Activated T-cell treated with anti-CD3 and anti-CD28 coated beads, Interleukin-2, amount 50 U/mL, for 72 hours (primary cell): ENCODE results near the gene MYO1E. TPM values are rescaled to one million over a fixed set of nuclear protein-coding genes. Genes with fewer than 3 reads are reported as not detected.

Experiments used
- ATAC-seq, 2 donors: fragments of 150-1000 bp; cut with Tn5 transposase; replicated peaks in 1 of 2; 2 replicates each; pipeline ENCODE4 v1.10.0; 2021; ENCODE audit warnings: moderate library complexity in 2 of 2, mild to moderate bottlenecking in 1 of 2
- DNase-seq, 2 donors: peaks; one replicate each; pipeline ENCODE4 v3.0.0; 2021 to 2022; ENCODE audit warnings: mixed read lengths in 1 of 2
- H3K27ac Mint-ChIP-seq: one replicate; pipeline ENCODE4 v1.8.0; 2022; ENCODE audit warnings: mild to moderate bottlenecking, moderate library complexity, mixed read lengths
- H3K27me3 Mint-ChIP-seq: one replicate; pipeline ENCODE4 v1.8.0; 2022; ENCODE audit warnings: low read depth, mixed read lengths
- H3K36me3 Mint-ChIP-seq, 2 donors: one replicate each; pipeline ENCODE4 v1.8.0; 2022; ENCODE audit warnings: mixed read lengths in 2 of 2, mild to moderate bottlenecking in 1 of 2; ENCODE audit not compliant: insufficient read depth in 2 of 2
- H3K4me1 Mint-ChIP-seq: one replicate; pipeline ENCODE4 v1.8.0; 2022; ENCODE audit warnings: low read depth, mixed read lengths
- H3K4me3 Mint-ChIP-seq, 2 donors: one replicate each; pipeline ENCODE4 v1.8.0; 2022; ENCODE audit warnings: mild to moderate bottlenecking in 2 of 2, mixed read lengths in 2 of 2, moderate library complexity in 2 of 2
- H3K9me3 Mint-ChIP-seq, 2 donors: one replicate each; pipeline ENCODE4 v1.8.0; 2022; ENCODE audit warnings: mixed read lengths in 2 of 2
- total RNA-seq, 2 donors: library from RNA; stranded (reverse); gene quantifications; one replicate each; pipeline ENCODE4 v1.2.3, GENCODE V29; 2022

MYO1E gene
- total RNA-seq, 2 donors from 2014 or later, result 1.9 to 4.6 TPM

DNA sequence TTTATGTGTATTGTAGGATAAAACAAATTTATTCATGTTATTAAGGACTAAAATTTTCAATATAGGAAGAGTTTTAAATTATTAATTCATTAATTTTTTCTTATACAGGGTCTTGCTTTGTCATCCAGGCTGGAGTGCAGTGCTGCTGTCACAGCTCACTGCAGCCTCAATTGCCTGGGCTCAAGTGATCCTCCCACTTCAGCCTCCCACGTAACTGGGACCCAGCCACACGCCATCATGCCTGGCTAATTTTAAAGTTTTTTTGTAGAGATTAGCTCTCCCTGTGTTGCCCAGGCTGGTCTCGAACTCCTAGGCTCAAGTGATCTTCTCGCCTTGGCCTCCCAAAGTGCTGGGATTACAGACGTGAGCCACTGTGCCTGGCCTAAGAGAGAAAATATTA lies 253.0 kb downstream of the MYO1E start:
- Mint-ChIP-seq H3K4me3 (no peak overlapping the region), H3K27me3 (no peaks in the 10 kb centered on the region), H3K9me3 (no peaks in the 10 kb centered on the region), H3K27ac (no peak overlapping the region), H3K4me1 (no peaks in the 10 kb centered on the region), H3K36me3 (peaks cover 9 to 36% of the 10 kb centered on the region in 2 donors)
- ATAC-seq (no peak), DNase-seq (no peak)

GRCh38 chr15:59116771-59117170 lies 255.9 kb downstream of the MYO1E start:
- no peak for ATAC-seq
- no peak overlapping the region for H3K4me3 Mint-ChIP-seq
- H3K27me3 Mint-ChIP-seq, result no peaks in the 10 kb centered on the region

DNA sequence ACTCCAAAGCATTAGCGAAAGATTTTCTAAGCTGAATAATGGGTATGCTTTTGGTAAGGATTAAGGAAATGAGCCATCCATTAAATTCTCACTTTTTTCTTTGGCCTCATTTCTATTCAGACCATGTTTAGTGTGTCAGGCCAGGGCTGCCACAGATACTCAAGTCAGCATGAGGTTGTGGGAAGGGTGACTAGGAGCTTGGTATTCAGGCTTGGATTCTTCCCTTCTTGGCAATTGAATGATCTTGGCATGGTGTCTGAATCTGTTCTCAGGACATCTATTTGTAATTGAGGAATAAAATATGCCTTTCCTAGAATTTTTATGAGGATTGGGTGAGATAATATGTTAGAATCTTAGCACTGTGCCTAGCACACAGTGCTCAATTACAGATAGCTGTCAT lies 256.5 kb downstream of the MYO1E start:
- no peaks in the 10 kb centered on the region for H3K9me3 Mint-ChIP-seq
- peaks cover 12 to 47% of the 10 kb centered on the region in 2 donors for H3K36me3 Mint-ChIP-seq
- ATAC-seq (no peak), DNase-seq (no peak)
- no peak overlapping the region for H3K4me3 Mint-ChIP-seq
- H3K27ac Mint-ChIP-seq, result no peak overlapping the region
- H3K27me3 Mint-ChIP-seq, result no peaks in the 10 kb centered on the region
- H3K4me1 Mint-ChIP-seq, result no peaks in the 10 kb centered on the region

More at GRCh38 chr15:59116771-59117170, 255.9 kb downstream of the MYO1E start:
- peaks cover 12 to 47% of the 10 kb centered on the region in 2 donors for H3K36me3 Mint-ChIP-seq
- no peak overlapping the region for H3K27ac Mint-ChIP-seq
- no peaks in the 10 kb centered on the region for H3K4me1 Mint-ChIP-seq
- no peak for DNase-seq
- H3K9me3 Mint-ChIP-seq, result no peaks in the 10 kb centered on the region

GRCh38 chr15:59115047-59115446 lies 257.6 kb downstream of the MYO1E start:
- DNase-seq (no peak), ATAC-seq (no peak)
- Mint-ChIP-seq H3K27ac (no peak overlapping the region), H3K4me3 (no peak overlapping the region), H3K4me1 (no peaks in the 10 kb centered on the region), H3K27me3 (no peaks in the 10 kb centered on the region), H3K9me3 (no peaks in the 10 kb centered on the region), H3K36me3 (peaks cover 12 to 45% of the 10 kb centered on the region in 2 donors)

- no peaks in the 10 kb centered on the region for H3K9me3 Mint-ChIP-seq
- no peaks in the 10 kb centered on the region for H3K27me3 Mint-ChIP-seq
- no peaks in the 10 kb centered on the region for H3K4me1 Mint-ChIP-seq
- no peak for DNase-seq
- no peak overlapping the region for H3K27ac Mint-ChIP-seq
- H3K36me3 Mint-ChIP-seq, result peaks cover 18 to 44% of the 10 kb centered on the region in 2 donors
- no peak for ATAC-seq
- H3K4me3 Mint-ChIP-seq, result no peak overlapping the region
Measured at GRCh38 chr15:59111251-59111650, 261.4 kb downstream of the MYO1E start.

- Mint-ChIP-seq H3K4me1 (peaks cover 15% of the 10 kb centered on the region), H3K36me3 (peaks cover 12 to 23% of the 10 kb centered on the region in 2 donors), H3K27me3 (no peaks in the 10 kb centered on the region), H3K9me3 (no peaks in the 10 kb centered on the region), H3K27ac (peak overlapping the region; percentile 89), H3K4me3 (peak overlapping the region; percentile 85 to 92)
- ATAC-seq (no peak), DNase-seq (no peak)
Measured at GRCh38 chr15:59105854-59106253, 266.8 kb downstream of the MYO1E start.

- H3K27me3 Mint-ChIP-seq, result no peaks in the 10 kb centered on the region
- peak within 1 kb of the TSS; percentile 94 for H3K27ac Mint-ChIP-seq
- H3K4me1 Mint-ChIP-seq, result peaks cover 15% of the 10 kb centered on the region
- DNase-seq, result peak; percentile 85 to 87
- peak within 1 kb of the TSS; percentile 85 to 92 for H3K4me3 Mint-ChIP-seq
- ATAC-seq, result peak; percentile 99
- H3K36me3 Mint-ChIP-seq, result peaks cover 12 to 23% of the 10 kb centered on the region in 2 donors
- no peaks in the 10 kb centered on the region for H3K9me3 Mint-ChIP-seq
Measured at GRCh38 chr15:59104912-59105732, 267.5 kb downstream of the MYO1E start, which contains the start of gene CCNB2. CCNB2 (plus strand) TSS chr15:59105146; CDS start chr15:59105269, 123 bp downstream.

GRCh38 chr15:59104602-59104911 lies 268.1 kb downstream of the MYO1E start:
- Mint-ChIP-seq H3K4me3 (peak overlapping the region; percentile 85 to 92), H3K4me1 (peaks cover 15% of the 10 kb centered on the region), H3K27ac (peak overlapping the region; percentile 94), H3K36me3 (peaks cover 12 to 22% of the 10 kb centered on the region in 2 donors), H3K27me3 (no peaks in the 10 kb centered on the region), H3K9me3 (no peaks in the 10 kb centered on the region)
- ATAC-seq (no peak), DNase-seq (no peak)

GRCh38 chr15:59099162-59099685 lies 273.4 kb downstream of the MYO1E start:
- DNase-seq (no peak), ATAC-seq (peak in 1 of 2 donors; percentile 22)
- H3K27ac Mint-ChIP-seq, result no peak overlapping the region
- no peaks in the 10 kb centered on the region for H3K9me3 Mint-ChIP-seq
- peaks cover 19% of the 10 kb centered on the region for H3K4me1 Mint-ChIP-seq
- H3K36me3 Mint-ChIP-seq, result peaks cover 2 to 8% of the 10 kb centered on the region in 2 donors
- H3K27me3 Mint-ChIP-seq, result no peaks in the 10 kb centered on the region
- no peak overlapping the region for H3K4me3 Mint-ChIP-seq

DNA sequence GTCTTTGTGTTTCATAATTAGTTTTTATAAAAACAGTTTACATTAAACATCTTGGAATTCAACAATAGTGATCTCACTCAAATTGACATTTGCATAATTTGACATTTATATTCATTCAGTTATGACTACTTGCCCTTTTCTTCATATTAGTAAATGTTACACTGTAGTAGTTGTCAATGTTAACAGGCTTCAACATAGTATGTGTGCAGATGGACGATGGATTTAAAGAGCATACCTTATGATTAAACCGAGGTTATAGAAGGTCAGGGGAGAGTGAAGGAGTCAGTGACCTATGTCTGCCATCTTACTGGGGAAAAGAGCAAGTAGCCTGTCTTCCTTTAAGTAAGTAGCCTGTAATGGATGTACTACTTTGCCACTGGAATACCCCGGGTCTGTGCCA lies 276.2 kb downstream of the MYO1E start:
- peaks cover 16% of the 10 kb centered on the region for H3K4me1 Mint-ChIP-seq
- DNase-seq, result no peak
- no peak overlapping the region for H3K4me3 Mint-ChIP-seq
- H3K27ac Mint-ChIP-seq, result no peak overlapping the region
- ATAC-seq, result no peak
- H3K27me3 Mint-ChIP-seq, result no peaks in the 10 kb centered on the region
- peaks cover 4 to 22% of the 10 kb centered on the region in 2 donors for H3K36me3 Mint-ChIP-seq
- H3K9me3 Mint-ChIP-seq, result no peaks in the 10 kb centered on the region

- no peak overlapping the region for H3K27ac Mint-ChIP-seq
- peaks cover 5 to 28% of the 10 kb centered on the region in 2 donors for H3K36me3 Mint-ChIP-seq
- ATAC-seq, result no peak
- H3K27me3 Mint-ChIP-seq, result no peaks in the 10 kb centered on the region
- no peaks in the 10 kb centered on the region for H3K9me3 Mint-ChIP-seq
- no peak overlapping the region for H3K4me3 Mint-ChIP-seq
- no peak for DNase-seq
- peaks cover 12% of the 10 kb centered on the region for H3K4me1 Mint-ChIP-seq
Measured at GRCh38 chr15:59094077-59094476, 278.6 kb downstream of the MYO1E start.

DNA sequence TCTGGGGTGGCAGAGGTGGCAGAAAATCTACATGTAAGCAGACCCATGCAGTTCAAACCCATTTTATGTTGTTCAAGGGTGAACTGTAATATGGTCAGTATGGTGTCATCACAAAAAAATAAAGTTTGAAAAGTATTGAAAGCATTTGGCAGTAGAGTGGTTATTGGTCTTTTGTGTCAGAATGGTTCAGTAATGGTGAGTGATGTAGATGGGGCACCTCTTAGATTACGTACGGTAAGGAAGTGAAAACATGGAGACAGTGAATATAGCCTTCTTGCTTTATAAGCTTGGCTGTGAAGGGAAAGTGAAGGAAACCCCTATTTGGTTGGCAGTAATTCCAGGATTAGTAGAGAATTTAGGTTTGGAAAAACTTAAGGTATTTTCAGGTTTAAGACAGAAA lies 284.9 kb downstream of the MYO1E start:
- H3K27me3 Mint-ChIP-seq, result no peaks in the 10 kb centered on the region
- no peak overlapping the region for H3K4me3 Mint-ChIP-seq
- H3K36me3 Mint-ChIP-seq, result peaks cover 3 to 25% of the 10 kb centered on the region in 2 donors
- H3K4me1 Mint-ChIP-seq, result no peaks in the 10 kb centered on the region
- H3K27ac Mint-ChIP-seq, result peak overlapping the region; percentile 2
- ATAC-seq (no peak), DNase-seq (no peak)
- H3K9me3 Mint-ChIP-seq, result no peaks in the 10 kb centered on the region
